Measurements from ENCODE around the gene TTC13.
"Not testable (repeated sequence)": the region's sequence is repeated elsewhere in the genome, so short reads cannot be mapped to it uniquely, and the experiment has no call there.

Gene TTC13

GRCh38 chr1:230985711-230986110 lies 7.0 kb upstream of the TTC13 start:
- Histone ChIP-seq H3K4ac (ENCODE audit: low read depth, low read length) (no peak overlapping the region), H3K4me1 (ENCODE audit: control insufficient read depth, low read depth, low read length) (peaks cover 3% of the 10 kb centered on the region), H3K23ac (ENCODE audit: low read length) (no peak overlapping the region), H4K8ac (ENCODE audit: low read depth, low read length) (peak overlapping the region; percentile 86), H3K4me2 (ENCODE audit: low read length) (no peak overlapping the region), H2BK15ac (replicated peaks; ENCODE audit: low read depth) (no peak overlapping the region), H2AK5ac (ENCODE audit: low read length) (no peak overlapping the region), H3K56ac (ENCODE audit: low read length) (no peak overlapping the region), H3K4me3 (ENCODE audit: low read length) (no peak overlapping the region), H3K18ac (ENCODE audit: low read length) (no peak overlapping the region), H3K79me1 (ENCODE audit: low read length) (no peaks in the 10 kb centered on the region), H3K27ac (ENCODE audit: low read depth, low read length) (no peak overlapping the region), H3K27me3 (ENCODE audit: insufficient read depth, low read length, poor library complexity) (no peaks in the 10 kb centered on the region), H2BK120ac (ENCODE audit: low read depth, low read length) (no peak overlapping the region), H3K9ac (ENCODE audit: low read length) (no peak overlapping the region), H3K36me3 (ENCODE audit: control insufficient read depth, insufficient read depth, low read length) (no peaks in the 10 kb centered on the region), H4K5ac (ENCODE audit: low read length) (no peak overlapping the region), H3K79me2 (ENCODE audit: control insufficient read depth, insufficient read depth, low read length) (no peaks in the 10 kb centered on the region), H2BK5ac (ENCODE audit: low read length) (no peak overlapping the region)
- DNase-seq, result no peak
- no CpG with 5 or more reads among the region's 6 CpGs for WGBS (ENCODE audit: extremely low coverage, insufficient coverage, low lambda C conversion rate)

- not testable (repeated sequence) for H3K79me1 ChIP-seq (ENCODE audit: low read length); H2AK5ac ChIP-seq (ENCODE audit: low read length); H4K5ac ChIP-seq (ENCODE audit: low read length); H2BK15ac ChIP-seq (replicated peaks; ENCODE audit: low read depth); H3K18ac ChIP-seq (ENCODE audit: low read length); H3K27me3 ChIP-seq (ENCODE audit: insufficient read depth, low read length, poor library complexity); H2BK5ac ChIP-seq (ENCODE audit: low read length); H2BK120ac ChIP-seq (ENCODE audit: low read depth, low read length); H3K36me3 ChIP-seq (ENCODE audit: control insufficient read depth, insufficient read depth, low read length); H3K23ac ChIP-seq (ENCODE audit: low read length); H3K4ac ChIP-seq (ENCODE audit: low read depth, low read length); H3K4me3 ChIP-seq (ENCODE audit: low read length); H3K79me2 ChIP-seq (ENCODE audit: control insufficient read depth, insufficient read depth, low read length); H3K9ac ChIP-seq (ENCODE audit: low read length); H3K56ac ChIP-seq (ENCODE audit: low read length); H3K4me1 ChIP-seq (ENCODE audit: control insufficient read depth, low read depth, low read length)
- WGBS (ENCODE audit: extremely low coverage, insufficient coverage, low lambda C conversion rate), result no CpG with 5 or more reads among the region's 10 CpGs
- DNase-seq, result peak; percentile 81
- Histone ChIP-seq H3K4me2 (ENCODE audit: low read length) (peak overlapping the region; percentile 1), H3K27ac (ENCODE audit: low read depth, low read length) (peak overlapping the region; percentile 38), H4K8ac (ENCODE audit: low read depth, low read length) (peak overlapping the region; percentile 86)
Observed at GRCh38 chr1:230984622-230985515, 6.2 kb upstream of the TTC13 start.

DNA sequence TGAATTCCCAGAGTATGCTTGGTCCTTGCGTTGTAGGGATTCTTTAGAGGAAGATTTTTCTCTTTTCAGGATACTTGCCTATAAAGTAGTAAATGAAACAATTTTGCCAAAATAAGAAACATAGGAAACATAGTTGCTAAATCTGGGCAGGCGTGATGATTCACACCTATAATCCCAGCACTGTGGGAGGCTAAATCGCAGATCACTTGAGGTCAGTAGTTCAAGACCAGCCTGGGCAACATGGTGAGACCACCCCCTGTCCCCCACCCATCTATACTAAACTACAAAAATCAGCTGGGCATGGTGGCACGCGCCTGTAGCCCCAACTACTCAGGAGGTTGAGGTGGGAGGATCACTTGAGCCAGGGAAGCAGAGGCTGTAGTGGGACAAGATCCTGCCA lies 5.2 kb upstream of the TTC13 start:
- Histone ChIP-seq H3K27me3 (ENCODE audit: insufficient read depth, low read length, poor library complexity) (no peaks in the 10 kb centered on the region), H3K18ac (ENCODE audit: low read length) (no peak overlapping the region), H3K27ac (ENCODE audit: low read depth, low read length) (no peak overlapping the region), H3K4ac (ENCODE audit: low read depth, low read length) (no peak overlapping the region), H3K79me1 (ENCODE audit: low read length) (peaks cover 2% of the 10 kb centered on the region), H3K36me3 (ENCODE audit: control insufficient read depth, insufficient read depth, low read length) (no peaks in the 10 kb centered on the region), H3K4me3 (ENCODE audit: low read length) (no peak overlapping the region), H4K5ac (ENCODE audit: low read length) (no peak overlapping the region), H3K4me2 (ENCODE audit: low read length) (no peak overlapping the region), H3K56ac (ENCODE audit: low read length) (no peak overlapping the region), H4K8ac (ENCODE audit: low read depth, low read length) (no peak overlapping the region), H2BK5ac (ENCODE audit: low read length) (no peak overlapping the region), H2BK120ac (ENCODE audit: low read depth, low read length) (no peak overlapping the region), H3K9ac (ENCODE audit: low read length) (no peak overlapping the region), H3K79me2 (ENCODE audit: control insufficient read depth, insufficient read depth, low read length) (no peaks in the 10 kb centered on the region), H3K23ac (ENCODE audit: low read length) (no peak overlapping the region), H2AK5ac (ENCODE audit: low read length) (no peak overlapping the region), H2BK15ac (replicated peaks; ENCODE audit: low read depth) (no peak overlapping the region), H3K4me1 (ENCODE audit: control insufficient read depth, low read depth, low read length) (peaks cover 6% of the 10 kb centered on the region)
- WGBS (ENCODE audit: extremely low coverage, insufficient coverage, low lambda C conversion rate), result no CpG with 5 or more reads among the region's 5 CpGs
- DNase-seq, result no peak

GRCh38 chr1:230982696-230983095 lies 4.0 kb upstream of the TTC13 start:
- no peak overlapping the region for H3K4me3 ChIP-seq (ENCODE audit: low read length)
- H3K23ac ChIP-seq (ENCODE audit: low read length), result no peak overlapping the region
- no peaks in the 10 kb centered on the region for H3K79me2 ChIP-seq (ENCODE audit: control insufficient read depth, insufficient read depth, low read length)
- H3K4ac ChIP-seq (ENCODE audit: low read depth, low read length), result no peak overlapping the region
- no CpG with 5 or more reads among the region's 4 CpGs for WGBS (ENCODE audit: extremely low coverage, insufficient coverage, low lambda C conversion rate)
- no peak overlapping the region for H2BK15ac ChIP-seq (replicated peaks; ENCODE audit: low read depth)
- H3K36me3 ChIP-seq (ENCODE audit: control insufficient read depth, insufficient read depth, low read length), result no peaks in the 10 kb centered on the region
- no peak overlapping the region for H2BK120ac ChIP-seq (ENCODE audit: low read depth, low read length)
- H3K9ac ChIP-seq (ENCODE audit: low read length), result no peak overlapping the region
- DNase-seq, result no peak
- H3K79me1 ChIP-seq (ENCODE audit: low read length), result peaks cover 2% of the 10 kb centered on the region
- no peak overlapping the region for H4K8ac ChIP-seq (ENCODE audit: low read depth, low read length)
- no peak overlapping the region for H3K27ac ChIP-seq (ENCODE audit: low read depth, low read length)
- no peak overlapping the region for H3K56ac ChIP-seq (ENCODE audit: low read length)
- no peak overlapping the region for H2BK5ac ChIP-seq (ENCODE audit: low read length)
- no peak overlapping the region for H4K5ac ChIP-seq (ENCODE audit: low read length)
- no peak overlapping the region for H2AK5ac ChIP-seq (ENCODE audit: low read length)
- peaks cover 6% of the 10 kb centered on the region for H3K4me1 ChIP-seq (ENCODE audit: control insufficient read depth, low read depth, low read length)
- no peak overlapping the region for H3K18ac ChIP-seq (ENCODE audit: low read length)
- H3K4me2 ChIP-seq (ENCODE audit: low read length), result no peak overlapping the region
- H3K27me3 ChIP-seq (ENCODE audit: insufficient read depth, low read length, poor library complexity), result no peaks in the 10 kb centered on the region

DNA sequence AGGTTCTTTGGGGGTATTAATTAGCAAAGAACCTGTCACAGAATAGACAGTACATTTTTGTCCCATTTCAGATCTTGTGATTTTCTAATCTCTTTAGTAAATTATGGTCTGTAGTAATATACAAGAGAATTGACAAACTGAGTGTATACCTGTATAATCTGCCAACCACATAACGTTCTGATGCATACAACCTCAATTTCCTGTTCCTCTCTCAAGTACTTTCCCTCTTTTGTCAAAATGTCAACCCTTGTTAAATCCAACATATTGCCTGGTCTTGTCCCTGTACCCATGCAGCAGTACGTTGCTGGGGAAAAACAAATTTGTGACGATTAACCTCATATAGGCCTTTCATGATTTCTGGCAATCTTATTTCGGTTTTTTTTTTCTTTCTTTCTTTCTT lies 1.3 kb upstream of the TTC13 start:
- Histone ChIP-seq H2AK5ac (ENCODE audit: low read length) (no peak overlapping the region), H3K56ac (ENCODE audit: low read length) (no peak overlapping the region), H3K4ac (ENCODE audit: low read depth, low read length) (no peak overlapping the region), H3K4me2 (ENCODE audit: low read length) (no peak overlapping the region), H3K9ac (ENCODE audit: low read length) (no peak overlapping the region), H3K36me3 (ENCODE audit: control insufficient read depth, insufficient read depth, low read length) (no peaks in the 10 kb centered on the region), H2BK120ac (ENCODE audit: low read depth, low read length) (no peak overlapping the region), H4K5ac (ENCODE audit: low read length) (no peak overlapping the region), H3K79me2 (ENCODE audit: control insufficient read depth, insufficient read depth, low read length) (no peaks in the 10 kb centered on the region), H3K27ac (ENCODE audit: low read depth, low read length) (no peak overlapping the region), H2BK5ac (ENCODE audit: low read length) (no peak overlapping the region), H2BK15ac (replicated peaks; ENCODE audit: low read depth) (no peak overlapping the region), H3K18ac (ENCODE audit: low read length) (no peak overlapping the region), H3K23ac (ENCODE audit: low read length) (no peak overlapping the region), H3K4me3 (ENCODE audit: low read length) (no peak overlapping the region), H3K4me1 (ENCODE audit: control insufficient read depth, low read depth, low read length) (peaks cover 4% of the 10 kb centered on the region), H4K8ac (ENCODE audit: low read depth, low read length) (no peak overlapping the region), H3K27me3 (ENCODE audit: insufficient read depth, low read length, poor library complexity) (no peaks in the 10 kb centered on the region), H3K79me1 (ENCODE audit: low read length) (peaks cover 2% of the 10 kb centered on the region)
- DNase-seq, result no peak
- WGBS (ENCODE audit: extremely low coverage, insufficient coverage, low lambda C conversion rate), result no CpG with 5 or more reads among the region's 4 CpGs

DNA sequence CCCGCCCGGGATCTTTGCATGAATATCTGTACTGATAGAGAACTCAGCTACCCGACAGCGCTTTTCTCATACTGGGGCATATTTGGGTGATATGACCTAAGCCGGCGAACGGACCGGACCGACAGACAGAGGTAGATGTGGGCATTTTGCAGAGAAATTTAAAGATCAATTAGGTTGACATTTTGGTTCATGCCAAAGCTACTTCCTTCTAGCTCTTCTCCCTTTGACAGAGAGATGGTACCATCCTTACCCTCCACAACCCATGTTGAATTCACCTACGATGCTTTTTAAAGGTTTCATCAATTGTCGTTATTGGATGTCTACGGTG lies 692 bp upstream of the TTC13 start:
- Histone ChIP-seq H2BK5ac (ENCODE audit: low read length) (no peak overlapping the region), H3K18ac (ENCODE audit: low read length) (no peak overlapping the region), H3K4me3 (ENCODE audit: low read length) (peak overlapping the region; percentile 89), H3K56ac (ENCODE audit: low read length) (peak overlapping the region; percentile 95), H3K27ac (ENCODE audit: low read depth, low read length) (no peak overlapping the region), H3K23ac (ENCODE audit: low read length) (no peak overlapping the region), H3K36me3 (ENCODE audit: control insufficient read depth, insufficient read depth, low read length) (no peaks in the 10 kb centered on the region), H3K79me1 (ENCODE audit: low read length) (peaks cover 2% of the 10 kb centered on the region), H3K9ac (ENCODE audit: low read length) (peak overlapping the region; percentile 84), H3K4me2 (ENCODE audit: low read length) (peak overlapping the region; percentile 74), H3K79me2 (ENCODE audit: control insufficient read depth, insufficient read depth, low read length) (no peaks in the 10 kb centered on the region), H2AK5ac (ENCODE audit: low read length) (no peak overlapping the region), H2BK15ac (replicated peaks; ENCODE audit: low read depth) (no peak overlapping the region), H3K4me1 (ENCODE audit: control insufficient read depth, low read depth, low read length) (peaks cover 3% of the 10 kb centered on the region), H4K8ac (ENCODE audit: low read depth, low read length) (no peak overlapping the region), H3K27me3 (ENCODE audit: insufficient read depth, low read length, poor library complexity) (no peaks in the 10 kb centered on the region), H4K5ac (ENCODE audit: low read length) (no peak overlapping the region), H2BK120ac (ENCODE audit: low read depth, low read length) (no peak overlapping the region), H3K4ac (ENCODE audit: low read depth, low read length) (no peak overlapping the region)
- DNase-seq, result no peak
- WGBS (ENCODE audit: extremely low coverage, insufficient coverage, low lambda C conversion rate), result no CpG with 5 or more reads among the region's 12 CpGs

All from mesendoderm (in vitro differentiated cells).